ENCODE data around the gene DHODH. TPM values are rescaled to one million over a fixed set of nuclear protein-coding genes. Genes with fewer than 3 reads are reported as not detected.
A peak's percentile ranks its signal among the peaks of the same experiment; 100 is the strongest.
"Not testable (repeated sequence)": the region's sequence is repeated elsewhere in the genome, so short reads cannot be mapped to it uniquely, and the experiment has no call there.

DHODH gene
- total RNA-seq, 1 donor from 2014 or later, result 10.9 TPM

DNA sequence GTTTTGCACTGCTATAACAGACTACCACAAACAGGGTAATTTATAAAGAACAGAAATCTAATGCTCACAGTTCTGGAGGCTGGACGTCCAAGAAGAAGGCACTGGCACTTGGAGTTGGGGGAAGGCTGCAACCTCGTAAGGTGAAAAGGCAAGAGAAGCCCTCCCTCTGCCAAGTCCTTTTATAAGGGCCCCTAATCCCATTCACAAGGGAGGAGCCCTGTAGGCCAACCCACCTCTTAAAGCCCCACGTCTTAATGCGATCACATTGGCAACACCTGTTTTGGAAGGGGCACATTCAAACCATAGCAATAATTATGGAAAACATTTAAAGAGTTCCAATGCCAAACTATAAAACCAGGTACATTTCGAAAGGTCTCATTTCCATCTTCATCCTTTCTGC lies 13.5 kb upstream of the DHODH start:
- H3K4me3 ChIP-seq (ENCODE audit: low read depth, low read length), result no peak overlapping the region
- TF ChIP-seq CTCF (conservative IDR thresholded peaks at IDR 0.05; ENCODE audit: low read depth, low read length), result no peak
- no peak for DNase-seq (ENCODE audit: low read depth)

DNA sequence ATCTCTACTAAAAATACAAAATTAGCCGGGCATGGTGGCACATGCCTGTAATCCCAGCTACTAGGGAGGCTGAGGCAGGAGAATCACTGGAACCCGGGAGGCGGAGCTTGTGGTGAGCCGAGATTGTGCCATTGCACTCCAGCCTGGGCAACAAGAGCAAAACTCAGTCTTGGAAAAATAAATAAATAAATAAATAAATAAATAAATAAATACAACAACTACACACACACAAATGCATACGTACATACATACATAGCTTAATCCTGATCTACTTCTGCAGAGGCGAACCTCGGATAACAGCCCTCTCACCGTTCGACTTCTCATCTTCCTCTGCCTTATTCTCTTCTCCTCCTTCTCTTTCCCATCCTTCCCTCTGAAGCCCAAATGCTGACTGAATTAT lies 11.0 kb upstream of the DHODH start:
- not testable (repeated sequence) for DNase-seq (ENCODE audit: low read depth)

GRCh38 chr16:72001180-72001874 lies 7.2 kb upstream of the DHODH start:
- no peak overlapping the region for H3K4me3 ChIP-seq (ENCODE audit: low read depth, low read length)
- DNase-seq (ENCODE audit: low read depth), result no peak
- TF ChIP-seq CTCF (conservative IDR thresholded peaks at IDR 0.05; ENCODE audit: low read depth, low read length), result no peak

More for the DNA sequence above, 11.0 kb upstream of the DHODH start:
- not testable (repeated sequence) for H3K4me3 ChIP-seq (ENCODE audit: low read depth, low read length)

GRCh38 chr16:72002619-72003018 lies 5.9 kb upstream of the DHODH start:
- no peak for DNase-seq (ENCODE audit: low read depth)
- TF ChIP-seq CTCF (conservative IDR thresholded peaks at IDR 0.05; ENCODE audit: low read depth, low read length), result no peak
- H3K4me3 ChIP-seq (ENCODE audit: low read depth, low read length), result no peak overlapping the region

DNA sequence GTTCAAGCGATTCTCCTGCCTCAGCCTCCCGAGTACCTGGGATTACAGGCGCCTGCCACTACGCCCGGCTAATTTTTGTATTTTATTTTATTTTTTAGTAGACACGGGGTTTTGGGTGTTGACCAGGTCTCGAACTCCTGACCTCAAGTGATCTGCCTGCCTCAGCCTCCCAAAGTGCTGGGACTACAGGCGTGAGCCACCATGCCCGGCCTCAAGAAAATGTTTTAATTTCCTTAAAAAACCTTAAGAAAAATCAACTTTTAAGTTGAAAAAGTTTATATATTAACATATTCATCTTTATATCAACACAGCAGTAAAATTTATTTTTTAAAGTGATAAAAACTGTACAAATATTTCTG lies 500 bp upstream of the DHODH start:
- not testable (repeated sequence) for DNase-seq (ENCODE audit: low read depth)
- H3K4me3 ChIP-seq (ENCODE audit: low read depth, low read length), result peak overlapping the region; percentile 72

DNA sequence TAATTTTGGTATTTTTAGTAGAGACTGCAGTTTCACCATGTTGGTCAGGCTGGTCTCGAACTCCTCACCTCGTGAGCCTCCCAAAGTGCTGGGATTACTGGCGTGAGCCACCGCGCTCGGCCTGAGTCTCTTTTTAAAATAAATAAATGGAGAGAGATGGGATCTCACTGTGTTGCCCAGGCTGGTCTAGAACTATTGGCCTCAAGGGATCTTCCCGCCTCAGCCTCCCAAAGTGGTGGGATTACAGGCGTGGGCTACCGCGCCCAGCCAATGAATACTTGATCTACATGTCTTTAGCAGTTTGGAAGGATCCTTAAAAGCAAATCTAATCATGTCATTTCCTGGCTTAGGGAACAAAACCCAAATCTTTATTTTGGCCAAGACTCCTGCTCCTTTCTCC lies 1.2 kb downstream of the DHODH start:
- TF ChIP-seq CTCF (conservative IDR thresholded peaks at IDR 0.05; ENCODE audit: low read depth, low read length), result no peak
- no peak overlapping the region for H3K4me3 ChIP-seq (ENCODE audit: low read depth, low read length)
- DNase-seq (ENCODE audit: low read depth), result no peak

- H3K4me3 ChIP-seq (ENCODE audit: low read depth, low read length), result no peak overlapping the region
- TF ChIP-seq CTCF (conservative IDR thresholded peaks at IDR 0.05; ENCODE audit: low read depth, low read length), result no peak
- no peak for DNase-seq (ENCODE audit: low read depth)
These were observed 4.1 kb downstream of the DHODH start for GRCh38 chr16:72012607-72013006.

DNA sequence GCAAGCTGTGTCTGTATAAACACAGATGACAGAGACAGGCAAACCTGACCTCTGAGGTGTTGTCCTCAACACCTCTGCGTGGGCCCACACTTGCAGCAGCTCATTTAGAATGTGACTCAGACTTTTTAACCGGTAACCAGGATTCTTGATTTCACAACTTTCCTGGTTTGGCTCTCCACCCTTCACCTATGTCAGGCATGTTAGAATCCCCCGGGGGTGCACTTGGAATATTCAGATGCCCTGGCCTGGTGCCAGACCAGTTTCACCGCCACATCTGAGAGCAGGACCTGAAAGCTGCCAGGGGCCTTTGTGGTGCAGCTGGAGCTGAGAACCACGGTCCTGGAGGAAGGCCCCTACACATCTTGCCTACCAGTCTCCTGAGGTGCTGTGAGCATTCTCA lies 4.8 kb downstream of the DHODH start:
- peak; percentile 76 for DNase-seq (ENCODE audit: low read depth)
- no peak for TF ChIP-seq CTCF (conservative IDR thresholded peaks at IDR 0.05; ENCODE audit: low read depth, low read length)
- H3K4me3 ChIP-seq (ENCODE audit: low read depth, low read length), result no peak overlapping the region

Data from epithelial cell of proximal tubule (primary cell).